ENCODE results near the gene PRDM8. TPM values are rescaled to one million over a fixed set of nuclear protein-coding genes. Genes with fewer than 3 reads are reported as not detected.

Gene PRDM8
- total and polyA plus RNA-seq, 10 donors, result 0.99 to 5.1 (median 3.0) TPM

DNA sequence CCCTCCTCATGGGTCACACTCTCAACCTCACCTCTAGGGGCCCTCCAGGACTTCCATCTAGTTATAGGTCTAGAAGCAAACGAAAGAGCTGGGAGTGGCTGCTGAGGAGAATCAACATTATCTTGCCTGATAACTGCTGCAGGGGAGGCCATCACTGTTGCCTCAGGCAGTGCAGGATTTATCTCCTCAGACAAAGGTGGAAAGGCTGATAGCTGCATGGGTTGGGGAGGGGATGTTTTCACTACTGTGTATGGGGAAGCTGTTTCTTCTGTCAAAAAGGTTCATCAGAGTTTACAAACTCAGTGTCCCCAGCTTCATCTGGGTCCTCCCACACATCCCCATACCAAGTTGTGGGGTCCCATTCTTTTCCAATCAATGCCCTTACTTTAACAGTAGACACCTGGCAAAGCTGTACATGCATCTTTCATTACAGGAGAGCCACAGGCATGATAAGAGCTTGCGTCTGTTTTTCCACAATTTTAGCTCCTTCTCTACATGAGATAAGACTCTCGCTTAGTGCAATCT lies 17.6 kb upstream of the PRDM8 start:
- WGBS, 5 donors, result 88 to 93% (median 92%) methylated on average over 3 of the region's 3 CpGs
- peaks cover 0 to 2% (median 0%) of the 10 kb centered on the region in 7 donors for H3K27me3 ChIP-seq (replicated peaks in 1 of 7)
- DNase-seq, result no peak
- intact Hi-C loops (cut with DNase I; ENCODE audit: low total_unique reads), result loop anchor here (10.0 kb wide), 1 partner anchor 55 kb away; no protein-coding TSS in a partner anchor
- no peak overlapping the region for H3K4me3 ChIP-seq
- no peaks in the 10 kb centered on the region for H3K36me3 ChIP-seq
- TF ChIP-seq, protein P1, sequence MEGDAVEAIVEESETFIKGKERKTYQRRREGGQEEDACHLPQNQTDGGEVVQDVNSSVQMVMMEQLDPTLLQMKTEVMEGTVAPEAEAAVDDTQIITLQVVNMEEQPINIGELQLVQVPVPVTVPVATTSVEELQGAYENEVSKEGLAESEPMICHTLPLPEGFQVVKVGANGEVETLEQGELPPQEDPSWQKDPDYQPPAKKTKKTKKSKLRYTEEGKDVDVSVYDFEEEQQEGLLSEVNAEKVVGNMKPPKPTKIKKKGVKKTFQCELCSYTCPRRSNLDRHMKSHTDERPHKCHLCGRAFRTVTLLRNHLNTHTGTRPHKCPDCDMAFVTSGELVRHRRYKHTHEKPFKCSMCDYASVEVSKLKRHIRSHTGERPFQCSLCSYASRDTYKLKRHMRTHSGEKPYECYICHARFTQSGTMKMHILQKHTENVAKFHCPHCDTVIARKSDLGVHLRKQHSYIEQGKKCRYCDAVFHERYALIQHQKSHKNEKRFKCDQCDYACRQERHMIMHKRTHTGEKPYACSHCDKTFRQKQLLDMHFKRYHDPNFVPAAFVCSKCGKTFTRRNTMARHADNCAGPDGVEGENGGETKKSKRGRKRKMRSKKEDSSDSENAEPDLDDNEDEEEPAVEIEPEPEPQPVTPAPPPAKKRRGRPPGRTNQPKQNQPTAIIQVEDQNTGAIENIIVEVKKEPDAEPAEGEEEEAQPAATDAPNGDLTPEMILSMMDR (IDR thresholded peaks at IDR 0.05 in 8 of 11, conservative IDR thresholded peaks at IDR 0.05 in 3 of 11), result no peak
- TF ChIP-seq POLR2A (IDR thresholded peaks at IDR 0.05) (no peak), POLR2AphosphoS5 (IDR thresholded peaks at IDR 0.05) (no peak)
- H3K9me3 ChIP-seq, result peaks cover 3 to 24% (median 19%) of the 10 kb centered on the region in 8 donors
- peaks cover 13 to 38% (median 24%) of the 10 kb centered on the region in 6 donors for H3K4me1 ChIP-seq
- no peak overlapping the region for H3K27ac ChIP-seq

DNA sequence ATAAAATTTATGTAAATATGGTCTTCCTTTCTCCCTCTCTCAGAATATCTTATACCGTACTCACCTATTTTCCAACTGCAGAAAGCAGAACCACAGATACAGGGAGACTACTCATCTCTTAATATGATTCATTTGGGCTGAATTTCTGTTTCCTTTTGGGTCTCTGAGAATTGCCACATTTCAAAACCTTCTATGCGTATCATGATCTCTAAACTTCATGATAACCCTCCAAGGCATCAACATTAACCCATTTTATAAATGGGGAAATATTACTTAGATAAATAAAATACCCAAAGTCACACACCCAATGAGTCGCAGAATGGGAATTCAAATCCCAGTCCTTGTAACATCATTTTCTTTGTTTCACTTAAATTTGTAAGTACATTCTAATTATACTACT lies 16.6 kb upstream of the PRDM8 start:
- no peak overlapping the region for H3K4me3 ChIP-seq
- TF ChIP-seq POLR2A (IDR thresholded peaks at IDR 0.05), result no peak
- TF ChIP-seq POLR2AphosphoS5 (IDR thresholded peaks at IDR 0.05), result no peak
- TF ChIP-seq, protein P1 (IDR thresholded peaks at IDR 0.05 in 8 of 11, conservative IDR thresholded peaks at IDR 0.05 in 3 of 11), result no peak
- WGBS, 5 donors, result 68 to 86% (median 73%) methylated on average over 3 of the region's 3 CpGs
- H3K4me1 ChIP-seq, result peaks cover 18 to 49% (median 33%) of the 10 kb centered on the region in 6 donors
- H3K27me3 ChIP-seq (replicated peaks in 1 of 7), result peaks cover 0 to 13% (median 5%) of the 10 kb centered on the region in 7 donors
- no peak for DNase-seq
- no peaks in the 10 kb centered on the region for H3K36me3 ChIP-seq
- intact Hi-C loops (cut with DNase I; ENCODE audit: low total_unique reads), result loop anchor here (10.0 kb wide), 1 partner anchor 56 kb away; no protein-coding TSS in a partner anchor
- H3K27ac ChIP-seq, result no peak overlapping the region
- peaks cover 3 to 24% (median 19%) of the 10 kb centered on the region in 8 donors for H3K9me3 ChIP-seq

DNA sequence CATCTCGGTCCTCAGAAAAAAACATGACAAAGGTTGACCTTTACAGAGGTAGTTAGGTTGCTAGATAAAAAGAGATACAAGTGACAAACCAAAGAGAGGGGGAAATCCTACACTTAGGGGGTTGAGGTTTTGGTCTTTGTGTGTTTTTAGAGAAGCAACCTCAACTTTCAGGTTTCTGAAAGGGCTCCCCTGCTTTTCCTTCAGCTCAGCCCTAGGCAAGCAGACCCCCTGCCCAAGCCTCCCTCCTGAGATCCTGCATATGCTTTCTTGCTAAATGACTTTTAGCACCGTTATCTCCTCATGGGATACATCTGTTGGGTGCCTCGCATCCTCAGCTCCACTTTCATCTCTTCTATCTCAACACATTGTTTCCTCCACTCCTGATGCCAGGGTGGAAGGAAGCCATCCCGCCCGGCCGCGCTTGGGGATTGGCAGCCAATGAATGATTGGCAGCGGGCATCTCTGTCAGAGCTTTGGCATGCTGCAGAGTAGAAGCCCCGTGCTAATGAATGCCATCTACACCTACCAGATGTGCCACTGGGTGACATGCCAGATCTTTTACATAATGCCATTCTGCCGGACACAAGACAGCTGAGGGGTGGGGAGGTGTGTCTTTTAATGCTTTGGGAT lies 15.0 kb upstream of the PRDM8 start:
- peaks cover 3 to 24% (median 19%) of the 10 kb centered on the region in 8 donors for H3K9me3 ChIP-seq
- no peak overlapping the region for H3K4me3 ChIP-seq
- H3K36me3 ChIP-seq, result no peaks in the 10 kb centered on the region
- intact Hi-C loops (cut with DNase I; ENCODE audit: low total_unique reads), result loop anchor here (10.0 kb wide), 1 partner anchor 58 kb away; no protein-coding TSS in a partner anchor
- peaks cover 21 to 59% (median 40%) of the 10 kb centered on the region in 6 donors for H3K4me1 ChIP-seq
- no peak for DNase-seq
- WGBS, 5 donors, result 37 to 57% (median 51%) methylated on average over 10 of the region's 10 CpGs
- peak overlapping the region in 4 of 8 donors; percentile 17 to 81 (median 38) for H3K27ac ChIP-seq
- H3K27me3 ChIP-seq (replicated peaks in 1 of 7), result peaks cover 0 to 29% (median 21%) of the 10 kb centered on the region in 7 donors
- no peak for TF ChIP-seq POLR2A (IDR thresholded peaks at IDR 0.05)
- TF ChIP-seq POLR2AphosphoS5 (IDR thresholded peaks at IDR 0.05), result no peak
- TF ChIP-seq, protein P1 (IDR thresholded peaks at IDR 0.05 in 8 of 11, conservative IDR thresholded peaks at IDR 0.05 in 3 of 11), result no peak

Measured in spleen (tissue), 11 donors.